NCI-H1105 (cell line): Measurements from ENCODE around the gene PRAMEF12.
"Not testable (repeated sequence)": the region's sequence is repeated elsewhere in the genome, so short reads cannot be mapped to it uniquely, and the experiment has no call there.

Experiments used
- DNase-seq: peaks from one replicate; lab custom pipeline; 2025; lab: John Stamatoyannopoulos, UW

Gene PRAMEF12

DNA sequence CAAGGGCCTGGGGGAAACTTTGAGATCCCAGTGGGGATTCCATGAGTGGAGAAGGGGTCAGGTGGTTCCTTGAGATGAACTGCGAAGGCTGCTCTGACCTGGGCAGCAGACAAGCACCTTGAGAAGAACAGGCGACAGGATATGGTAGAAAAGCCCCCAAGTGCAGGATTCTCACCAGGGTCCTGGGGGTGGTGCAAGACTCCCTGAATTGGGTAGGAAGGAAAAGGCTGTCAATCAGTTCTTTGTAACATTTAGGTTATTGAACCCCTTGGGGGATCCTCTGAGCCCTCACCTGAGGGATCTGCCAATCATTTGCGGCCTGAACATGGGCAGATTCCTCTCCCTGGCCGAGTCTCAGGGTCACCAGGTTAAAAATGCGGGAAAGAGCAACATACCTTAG is 2.4 kb upstream of the PRAMEF12 start:
- no peak for DNase-seq

DNA sequence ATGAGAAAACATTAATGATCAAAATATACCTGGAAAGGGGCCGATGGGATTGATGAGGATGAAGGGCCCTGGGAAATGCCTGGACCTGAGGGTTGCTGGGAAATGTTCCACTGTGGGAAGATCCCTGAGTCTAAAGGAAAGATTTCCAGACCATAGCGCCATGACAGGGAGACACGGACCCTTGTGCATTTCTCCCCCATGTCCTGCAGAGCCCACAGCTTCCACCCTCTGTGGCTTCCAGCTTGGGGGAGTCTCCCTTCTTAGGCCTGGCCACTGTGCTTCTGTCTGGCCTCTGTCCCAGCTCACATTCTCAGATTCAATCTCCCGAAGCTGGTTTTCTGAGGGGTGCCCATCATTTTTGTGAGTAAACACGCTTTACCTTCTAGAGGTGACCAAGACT is 1.0 kb upstream of the PRAMEF12 start:
- no peak for DNase-seq

DNA sequence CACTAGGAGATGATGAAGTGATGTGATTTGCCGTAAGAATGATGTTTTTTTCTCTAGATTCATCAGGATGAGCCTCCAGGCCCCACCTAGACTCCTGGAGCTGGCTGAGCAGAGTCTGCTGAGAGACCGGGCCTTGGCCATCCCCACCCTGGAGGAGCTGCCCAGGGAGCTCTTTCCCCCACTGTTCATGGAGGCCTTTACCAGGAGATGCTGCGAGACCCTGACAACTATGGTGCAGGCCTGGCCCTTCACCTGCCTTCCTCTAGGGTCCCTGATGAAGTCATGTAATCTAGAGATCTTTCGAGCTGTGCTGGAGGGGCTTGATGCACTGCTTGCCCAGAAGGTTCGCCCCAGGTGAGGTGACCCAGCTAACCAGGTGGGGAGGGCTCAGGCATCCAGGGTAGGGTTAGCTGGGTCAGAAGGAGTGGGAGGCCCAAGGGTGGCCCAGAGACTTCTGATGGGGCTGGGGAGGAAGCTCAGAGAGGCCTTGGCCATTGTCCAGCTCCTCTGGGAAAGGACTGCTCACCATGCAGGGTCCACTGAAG is 1.3 kb downstream of the PRAMEF12 start:
- no peak for DNase-seq

DNA sequence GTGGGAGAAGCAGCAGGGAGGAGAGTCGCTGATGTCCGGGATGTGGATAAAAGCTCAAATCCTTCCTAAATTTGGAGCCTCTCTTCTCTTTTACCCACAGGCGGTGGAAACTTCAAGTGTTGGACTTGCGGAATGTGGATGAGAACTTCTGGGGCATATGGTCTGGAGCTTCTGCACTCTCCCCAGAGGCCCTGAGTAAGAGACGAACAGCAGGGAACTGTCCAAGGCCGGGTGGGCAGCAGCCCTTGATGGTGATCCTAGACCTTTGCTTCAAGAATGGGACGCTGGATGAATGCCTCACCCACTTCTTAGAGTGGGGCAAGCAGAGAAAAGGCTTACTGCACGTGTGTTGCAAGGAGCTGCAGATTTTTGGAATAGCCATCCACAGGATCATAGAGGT is 1.9 kb downstream of the PRAMEF12 start:
- DNase-seq, result no peak

DNA sequence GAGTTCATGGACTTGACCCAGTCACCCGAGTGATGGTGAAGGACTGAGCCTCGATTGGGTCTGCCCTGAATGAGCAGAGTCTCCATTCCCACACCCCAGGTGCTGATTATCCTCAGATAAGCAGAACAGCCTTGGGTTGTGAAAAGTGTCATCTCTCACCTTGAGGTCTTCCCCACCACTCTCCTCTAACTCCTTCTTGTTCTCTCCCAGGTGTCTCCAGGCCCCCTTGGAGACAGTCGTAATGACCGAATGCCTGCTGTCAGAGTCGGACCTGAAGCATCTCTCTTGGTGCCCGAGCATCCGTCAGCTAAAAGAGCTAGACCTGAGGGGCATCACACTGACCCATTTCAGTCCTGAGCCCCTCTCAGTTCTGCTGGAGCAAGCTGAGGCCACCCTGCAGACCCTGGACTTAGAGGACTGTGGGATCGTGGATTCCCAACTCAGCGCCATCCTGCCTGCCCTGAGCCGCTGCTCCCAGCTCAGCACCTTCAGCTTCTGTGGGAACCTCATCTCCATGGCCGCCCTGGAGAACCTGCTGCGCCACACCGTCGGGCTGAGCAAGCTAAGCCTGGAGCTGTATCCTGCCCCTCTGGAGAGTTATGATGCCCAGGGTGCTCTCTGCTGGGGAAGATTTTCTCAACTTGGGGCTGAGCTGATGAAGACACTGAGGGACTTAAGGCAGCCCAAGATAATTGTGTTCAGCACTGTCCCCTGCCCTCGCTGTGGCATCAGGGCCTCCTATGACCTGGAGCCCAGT is 3.4 kb downstream of the PRAMEF12 start:
- no peak for DNase-seq

DNA sequence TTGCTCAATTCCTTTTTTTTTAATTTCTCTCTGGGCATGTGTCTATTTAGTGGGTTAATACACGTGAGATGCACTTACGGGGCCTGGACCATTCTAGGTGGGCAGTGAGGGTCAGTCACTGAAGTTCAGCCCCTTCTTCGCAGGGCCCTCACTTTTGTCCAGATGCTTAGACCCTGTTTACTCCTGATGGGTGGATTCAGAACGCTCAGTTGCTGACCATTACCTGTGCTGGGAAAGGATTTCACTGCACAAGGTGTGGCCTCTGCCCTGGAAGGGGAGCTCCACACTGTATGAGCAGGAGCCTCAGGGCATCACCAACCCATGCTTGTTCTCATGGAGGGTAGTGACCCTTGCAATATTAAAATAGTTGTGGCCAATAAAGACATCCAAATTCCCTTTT is 4.5 kb downstream of the PRAMEF12 start:
- no peak for DNase-seq

DNA sequence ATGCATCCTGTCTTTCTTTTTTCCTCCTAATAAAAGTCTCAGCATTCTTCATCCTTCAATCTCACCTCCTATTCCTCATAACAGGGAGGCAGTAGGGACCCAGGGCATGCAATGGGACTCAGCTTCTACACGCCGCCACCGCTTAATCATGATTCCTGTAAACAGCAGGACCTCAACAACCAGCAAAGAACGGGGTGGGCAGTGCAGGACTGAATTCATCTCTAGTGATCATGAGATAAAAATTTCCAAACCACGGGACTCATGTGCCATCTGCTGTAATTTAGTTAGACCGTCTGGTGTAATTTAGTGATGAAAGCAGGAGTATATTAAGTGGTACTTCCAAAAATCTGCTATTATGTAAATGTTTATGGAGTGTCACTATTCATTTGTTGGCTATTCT is 5.4 kb downstream of the PRAMEF12 start:
- DNase-seq, result no peak

DNA sequence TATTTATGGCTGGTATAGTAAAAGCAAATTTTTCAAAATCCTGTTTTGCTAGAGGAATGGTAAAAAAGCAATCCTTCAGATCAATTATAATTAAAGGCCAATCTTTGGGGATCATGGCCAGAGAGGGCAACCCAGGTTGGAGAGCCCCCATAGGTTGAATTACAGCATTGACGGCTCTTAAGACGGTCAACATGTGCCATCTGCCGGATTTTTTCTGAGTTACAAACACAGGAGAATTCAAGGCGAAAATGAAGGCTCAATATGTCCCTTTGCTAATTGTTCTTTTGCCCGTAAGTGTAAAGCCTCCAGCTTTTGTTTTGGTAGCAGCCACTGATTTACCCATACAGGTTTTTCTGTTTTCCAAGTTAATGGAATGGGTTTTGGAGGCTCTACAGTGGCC is 8.0 kb downstream of the PRAMEF12 start:
- DNase-seq, result peak; percentile 1

DNA sequence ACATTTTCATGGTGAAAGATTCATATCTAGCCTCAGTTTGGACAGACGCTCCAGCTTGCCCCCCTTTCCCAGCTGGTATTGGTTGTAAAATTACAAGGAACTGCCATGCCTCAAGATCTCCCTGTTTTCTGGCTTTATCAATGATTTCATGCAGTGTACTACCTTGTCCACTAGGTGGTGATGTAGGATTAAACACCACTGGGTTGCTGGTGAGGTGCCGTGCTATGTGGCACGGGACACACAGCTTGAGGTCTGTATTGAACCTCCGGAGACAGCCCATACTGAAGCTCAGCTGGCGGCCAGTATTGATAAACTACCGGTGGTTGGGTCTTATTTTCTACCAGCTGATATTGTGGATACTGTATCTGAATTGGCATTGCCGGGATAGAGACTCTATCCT is 10.2 kb downstream of the PRAMEF12 start:
- peak; percentile 0 for DNase-seq

DNA sequence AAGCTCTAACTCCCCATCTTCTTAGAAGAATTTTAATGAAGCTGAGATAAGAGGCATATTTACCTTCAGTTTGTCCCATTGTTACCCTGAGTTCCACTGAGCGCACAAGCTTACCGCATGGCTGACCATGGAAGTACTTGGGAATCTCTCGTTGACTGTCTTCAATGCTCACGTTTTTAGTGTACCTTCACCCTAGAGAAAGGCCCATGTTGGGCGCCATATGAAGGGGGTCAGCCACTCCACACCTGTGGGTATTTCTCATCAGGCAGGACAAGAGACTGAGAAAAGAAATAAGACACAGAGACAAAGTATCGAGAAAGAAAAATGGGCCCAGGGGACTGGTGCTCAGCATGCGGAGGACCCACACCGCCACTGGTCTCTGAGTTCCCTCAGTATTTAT is 11.2 kb downstream of the PRAMEF12 start:
- not testable (repeated sequence) for DNase-seq

DNA sequence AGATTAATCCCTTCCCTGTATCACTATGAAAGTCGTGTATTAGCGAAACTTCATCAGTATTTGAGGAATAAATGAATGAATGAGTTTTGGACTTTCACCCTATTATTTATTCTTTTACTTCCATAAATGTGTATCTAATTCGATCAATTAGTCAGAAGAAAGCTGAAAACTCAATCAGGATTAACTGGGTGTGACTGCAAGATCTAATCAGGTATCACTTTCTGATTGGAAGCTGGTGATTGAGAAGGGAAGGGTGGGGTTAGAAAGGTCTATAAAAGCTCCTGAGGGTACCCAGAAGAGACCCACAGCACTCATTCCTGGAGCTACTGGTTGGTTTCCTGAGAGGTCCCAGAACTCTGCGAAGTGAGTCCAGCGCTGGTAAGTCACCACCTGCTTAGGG is 17.6 kb downstream of the PRAMEF12 start, which contains the start of gene PRAMEF1:
PRAMEF1 (plus strand) TSS at position 301 of the 400 bp plus-strand sequence. CDS start 1,831 bp downstream, outside the sequence.
- not testable (repeated sequence) for DNase-seq

DNA sequence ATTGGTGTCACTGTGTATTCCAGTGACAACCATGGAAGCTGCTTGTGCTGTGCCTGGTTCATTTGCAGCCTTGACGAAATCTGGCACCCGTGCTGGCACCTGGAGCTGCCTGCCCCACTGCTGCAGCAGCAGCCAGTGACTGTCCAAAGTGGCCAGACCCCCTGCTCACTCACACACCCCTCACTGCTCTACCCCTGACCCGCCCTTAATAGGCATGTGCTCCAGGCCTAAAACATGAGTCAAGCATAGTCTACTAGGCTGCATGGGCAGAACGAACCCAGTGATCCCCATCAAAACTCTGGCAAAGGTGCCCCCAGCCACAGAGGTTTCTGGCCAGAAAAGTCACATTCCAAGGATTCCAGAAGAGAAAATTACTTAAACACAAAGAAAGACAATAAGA is 25.4 kb downstream of the PRAMEF12 start:
- no peak for DNase-seq

DNA sequence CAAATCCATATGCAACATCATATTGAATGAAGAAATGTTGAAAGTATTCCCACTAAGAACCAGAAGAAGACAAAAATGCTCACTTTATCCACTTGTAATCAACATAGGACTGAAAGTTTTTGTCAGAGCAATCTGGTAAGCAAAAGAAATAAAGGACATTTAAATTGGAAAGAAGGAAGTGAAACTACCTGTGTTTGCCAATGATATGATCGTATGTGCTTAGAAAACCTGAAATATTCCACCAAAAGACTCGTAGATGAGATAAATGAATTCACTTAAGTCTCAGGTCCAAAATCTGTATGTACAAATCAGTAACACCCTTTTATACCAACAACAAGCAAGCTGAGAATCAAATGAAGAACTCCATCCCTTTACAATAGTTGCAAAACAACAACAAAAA is 26.2 kb downstream of the PRAMEF12 start:
- no peak for DNase-seq

DNA sequence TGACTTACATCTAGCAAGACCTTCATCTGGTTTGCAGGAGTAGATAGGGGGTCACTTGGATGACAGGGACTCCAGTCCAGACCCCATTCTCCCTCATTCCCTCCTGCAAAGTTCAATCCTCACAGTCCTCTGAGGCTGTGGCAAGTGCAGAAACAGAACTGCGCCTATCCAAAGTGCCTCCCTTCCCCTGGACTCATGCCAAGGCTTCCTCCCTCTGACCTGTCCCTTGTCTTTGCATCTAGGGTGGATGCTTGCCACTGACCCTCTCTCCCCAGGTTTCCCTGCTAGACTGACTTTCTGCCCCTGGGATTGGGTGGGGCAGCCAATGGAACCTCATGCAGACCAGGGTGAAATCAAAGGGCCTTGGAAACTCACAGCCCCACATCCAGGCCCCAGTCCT is 36.4 kb downstream of the PRAMEF12 start:
- DNase-seq, result no peak

DNA sequence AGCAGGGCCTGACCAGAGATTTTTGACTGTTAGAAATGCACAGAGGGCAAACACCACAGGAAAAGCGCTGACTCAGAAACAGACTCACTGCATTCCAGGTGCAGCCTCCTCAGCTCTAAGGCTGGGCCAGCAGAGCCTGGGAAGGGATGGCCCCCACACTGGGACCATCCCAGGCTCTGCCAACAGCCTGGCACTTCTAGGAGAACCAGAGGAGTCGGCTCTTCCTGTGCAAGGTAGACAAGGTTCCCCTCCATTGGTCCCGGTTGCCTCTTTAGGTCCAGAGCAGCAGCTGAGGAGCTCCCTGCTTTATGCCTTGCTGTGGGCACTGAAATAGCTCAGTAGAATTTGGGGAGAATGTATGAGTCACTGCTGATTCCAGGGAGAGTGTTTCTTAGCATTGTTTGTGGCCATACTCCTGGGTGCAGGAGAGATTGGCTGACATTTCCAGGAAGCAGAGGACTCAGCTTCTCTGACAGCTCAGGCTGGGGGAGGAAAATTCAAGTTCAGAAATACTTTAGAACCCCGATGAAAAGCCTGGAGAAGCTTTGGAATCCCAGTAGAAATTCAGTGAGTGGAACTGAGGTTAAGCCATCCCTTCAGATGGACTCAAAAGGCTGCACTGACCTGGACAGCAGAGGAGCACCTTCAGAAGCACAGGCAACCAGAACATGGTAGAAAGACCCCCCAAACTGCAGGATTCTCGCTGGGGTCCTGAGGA is 37.3 kb downstream of the PRAMEF12 start:
- no peak for DNase-seq

DNA sequence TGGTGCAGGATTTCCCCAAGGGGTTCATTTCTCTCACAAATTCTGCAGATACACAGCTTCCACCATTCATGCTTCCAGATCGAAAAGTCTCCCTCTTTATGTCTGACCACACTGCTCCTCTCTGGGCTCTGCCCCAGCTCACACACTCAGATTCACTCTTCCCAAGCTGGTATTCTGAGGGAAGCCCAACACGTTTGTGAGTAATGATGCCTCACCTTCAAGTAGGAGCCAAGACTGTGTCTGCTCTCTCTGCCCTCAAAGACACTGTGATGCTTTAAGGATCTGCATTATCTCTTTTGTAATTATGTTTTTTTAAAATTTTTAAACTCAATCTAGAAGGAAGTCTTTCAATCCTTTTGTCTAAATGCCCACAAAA is 37.9 kb downstream of the PRAMEF12 start:
- no peak for DNase-seq

DNA sequence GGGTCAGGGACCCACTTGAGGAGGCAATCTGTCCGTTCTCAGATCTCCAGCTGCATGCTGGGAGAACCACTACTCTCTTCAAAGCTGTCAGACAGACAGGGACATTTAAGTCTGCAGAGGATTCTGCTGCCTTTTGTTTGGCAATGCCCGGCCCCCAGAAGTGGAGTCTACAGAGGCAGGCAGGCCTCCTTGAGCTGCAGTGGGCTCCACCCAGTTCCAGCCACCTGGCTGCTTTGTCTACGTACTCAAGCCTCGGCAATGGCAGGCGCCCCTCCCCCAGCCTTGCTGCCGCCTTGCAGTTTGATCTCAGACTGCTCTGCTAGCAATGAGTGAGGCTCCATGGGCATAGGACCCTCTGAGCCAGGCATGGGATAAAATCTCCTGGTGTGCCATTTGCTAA is 45.5 kb downstream of the PRAMEF12 start:
- DNase-seq, result not testable (repeated sequence)
